Testis (tissue), 2 donors: ENCODE measurements around the gene HIRA.

Source experiments
- CTCF ChIP-seq, 3 experiments: fragments of 450-650 bp in 2 of 3; fragments of 200-600 bp in 1 of 3; sonication (generic) in 1 of 3; IDR thresholded peaks; one replicate each; pipeline ENCODE4 v1.5.1; 2016 to 2019; ENCODE audit warnings: antibody characterized with exemption in 3 of 3, mild to moderate bottlenecking in 2 of 3, moderate library complexity in 1 of 3
- POLR2A ChIP-seq: fragments of 450-650 bp; IDR thresholded peaks from one replicate; pipeline ENCODE4 v1.6.1; 2017; ENCODE audit warnings: antibody characterized with exemption, mild to moderate bottlenecking, moderate library complexity

- TF ChIP-seq CTCF (IDR thresholded peaks at IDR 0.05) (no peak), POLR2A (no peak)
Observed at GRCh38 chr22:19449422-19449767, 17.9 kb upstream of the HIRA start.
